Measurements from ENCODE around the gene LGR4. TPM values are rescaled to one million over a fixed set of nuclear protein-coding genes. Genes with fewer than 3 reads are reported as not detected.

The LGR4 gene
- total RNA-seq, 3 donors from 2014 or later (not counting 1 experiment from before 2014, with no cell fraction given), result 0.08 to 0.70 (median 0.35) TPM

GRCh38 chr11:27473017-27473406, 422 bp upstream of the LGR4 start:
- ATAC-seq, result no peak
- intact Hi-C loops (cut with micrococcal nuclease), result no loop called here
- DNase-seq, result no peak
- H3K4me3 ChIP-seq (ENCODE audit: low read length), result no peak overlapping the region
- H3K36me3 ChIP-seq (ENCODE audit: control insufficient read depth, insufficient read depth, low read length), result no peaks in the 10 kb centered on the region
- Mint-ChIP-seq H3K36me3 (no peaks in the 10 kb centered on the region), H3K4me3 (peak overlapping the region; percentile 99), H3K27me3 (ENCODE audit: low read depth in 2 of 2) (peaks cover 23 to 29% of the 10 kb centered on the region in 2 donors), H3K27ac (peak overlapping the region; percentile 37 to 60), H3K4me1 (peaks cover 21 to 23% of the 10 kb centered on the region in 2 donors), H3K9me3 (no peaks in the 10 kb centered on the region)
- H3K9me3 ChIP-seq (ENCODE audit: control insufficient read depth, insufficient read depth, low read length), result no peaks in the 10 kb centered on the region
- H3K4me1 ChIP-seq (ENCODE audit: control insufficient read depth, insufficient read depth, low read length), result peaks cover 18% of the 10 kb centered on the region
- peaks cover 10% of the 10 kb centered on the region for H3K27me3 ChIP-seq (ENCODE audit: control insufficient read depth, insufficient read depth, low read length)
- 29% methylated on average over 8 of the region's 9 CpGs for WGBS (ENCODE audit: insufficient coverage)
- no peak for TF ChIP-seq CTCF (IDR thresholded peaks at IDR 0.05)
- no peak overlapping the region for H3K27ac ChIP-seq (ENCODE audit: low read length)

- H3K36me3 Mint-ChIP-seq, result no peaks in the 10 kb centered on the region
- no peak for TF ChIP-seq CTCF (IDR thresholded peaks at IDR 0.05)
- Histone ChIP-seq H3K4me3 (ENCODE audit: low read length) (peak overlapping the region; percentile 34), H3K4me1 (ENCODE audit: control insufficient read depth, insufficient read depth, low read length) (peaks cover 18% of the 10 kb centered on the region), H3K27me3 (ENCODE audit: control insufficient read depth, insufficient read depth, low read length) (peaks cover 10% of the 10 kb centered on the region), H3K27ac (ENCODE audit: low read length) (no peak overlapping the region), H3K36me3 (ENCODE audit: control insufficient read depth, insufficient read depth, low read length) (no peaks in the 10 kb centered on the region), H3K9me3 (ENCODE audit: control insufficient read depth, insufficient read depth, low read length) (no peaks in the 10 kb centered on the region)
- under 1% methylated on average over 79 of the region's 79 CpGs for WGBS (ENCODE audit: insufficient coverage)
- peak overlapping the region; percentile 83 for H3K4me3 Mint-ChIP-seq
- H3K27me3 Mint-ChIP-seq (ENCODE audit: low read depth in 2 of 2), result peaks cover 23 to 29% of the 10 kb centered on the region in 2 donors
- H3K9me3 Mint-ChIP-seq, result no peaks in the 10 kb centered on the region
- H3K27ac Mint-ChIP-seq, result no peak overlapping the region
- intact Hi-C loops (cut with micrococcal nuclease), result no loop called here
- ATAC-seq (peak; percentile 56 to 69 (median 69)), DNase-seq (peak; percentile 20 to 44)
- H3K4me1 Mint-ChIP-seq, result peaks cover 21 to 23% of the 10 kb centered on the region in 2 donors
Measured at GRCh38 chr11:27471589-27472397, 797 bp downstream of the LGR4 start.

- Histone ChIP-seq H3K4me1 (ENCODE audit: control insufficient read depth, insufficient read depth, low read length) (peaks cover 18% of the 10 kb centered on the region), H3K27me3 (ENCODE audit: control insufficient read depth, insufficient read depth, low read length) (peaks cover 10% of the 10 kb centered on the region), H3K36me3 (ENCODE audit: control insufficient read depth, insufficient read depth, low read length) (no peaks in the 10 kb centered on the region), H3K9me3 (ENCODE audit: control insufficient read depth, insufficient read depth, low read length) (no peaks in the 10 kb centered on the region), H3K27ac (ENCODE audit: low read length) (no peak overlapping the region), H3K4me3 (ENCODE audit: low read length) (peak overlapping the region; percentile 34)
- peaks cover 21 to 23% of the 10 kb centered on the region in 2 donors for H3K4me1 Mint-ChIP-seq
- H3K4me3 Mint-ChIP-seq, result peak overlapping the region; percentile 83
- no peak for TF ChIP-seq CTCF (IDR thresholded peaks at IDR 0.05)
- no peaks in the 10 kb centered on the region for H3K36me3 Mint-ChIP-seq
- ATAC-seq (no peak), DNase-seq (peak in 1 of 2 donors; percentile 21)
- 28% methylated on average over 21 of the region's 21 CpGs for WGBS (ENCODE audit: insufficient coverage)
- H3K9me3 Mint-ChIP-seq, result no peaks in the 10 kb centered on the region
- intact Hi-C loops (cut with micrococcal nuclease), result no loop called here
- H3K27me3 Mint-ChIP-seq (ENCODE audit: low read depth in 2 of 2), result peaks cover 23 to 37% of the 10 kb centered on the region in 2 donors
- no peak overlapping the region for H3K27ac Mint-ChIP-seq
Measured at GRCh38 chr11:27470826-27471588, 1.6 kb downstream of the LGR4 start.
